HFFc6 (cell line): ENCODE results near the gene MAPK8IP2. TPM values are rescaled to one million over a fixed set of nuclear protein-coding genes. Genes with fewer than 3 reads are reported as not detected.

Experiments used
- DNase-seq: peaks from one replicate; pipeline ENCODE4 v3.0.0-alpha.2; 2018
- H3K27ac Mint-ChIP-seq: 2 replicates; pipeline ENCODE4 v1.8.0; 2020; ENCODE audit warnings: mild to moderate bottlenecking, mixed read lengths
- H3K27me3 Mint-ChIP-seq: 2 replicates; pipeline ENCODE4 v1.8.0; 2021; ENCODE audit warnings: mild to moderate bottlenecking, moderate library complexity, mixed read lengths; ENCODE audit not compliant: insufficient read depth
- H3K36me3 Mint-ChIP-seq: 2 replicates; pipeline ENCODE4 v1.8.0; 2021; ENCODE audit warnings: low read depth, mixed read lengths
- H3K4me1 Mint-ChIP-seq: 2 replicates; pipeline ENCODE4 v1.8.0; 2020; ENCODE audit warnings: low read depth, mixed read lengths
- H3K4me3 Mint-ChIP-seq: 2 replicates; pipeline ENCODE4 v1.8.0; 2020; ENCODE audit warnings: mild to moderate bottlenecking, moderate library complexity, mixed read lengths
- H3K9me3 Mint-ChIP-seq: 2 replicates; pipeline ENCODE4 v1.8.0; 2020; ENCODE audit warnings: mild to moderate bottlenecking, mixed read lengths
- total RNA-seq, 6 experiments: library from RNA; stranded (reverse); fragmentation: NEBNext Ultra II Directional; extraction: Animal tissue kit (Norgen Biotek cat#: 25700); gene quantifications; 2 replicates in 1 of 6; 3 replicates in 5 of 6; pipeline ENCODE4 v1.2.3, GENCODE V29; 2021
- TF ChIP-seq, protein P1 (sequence below): fragments of 200-600 bp; sonication (generic); IDR thresholded peaks from 2 replicates; pipeline ENCODE4 v1.5.0; 2021; ENCODE audit warnings: antibody characterized with exemption, mild to moderate bottlenecking

MAPK8IP2 gene
- total RNA-seq, 6 experiments from 2014 or later = 0.14 to 0.25 (median 0.15) TPM

DNA sequence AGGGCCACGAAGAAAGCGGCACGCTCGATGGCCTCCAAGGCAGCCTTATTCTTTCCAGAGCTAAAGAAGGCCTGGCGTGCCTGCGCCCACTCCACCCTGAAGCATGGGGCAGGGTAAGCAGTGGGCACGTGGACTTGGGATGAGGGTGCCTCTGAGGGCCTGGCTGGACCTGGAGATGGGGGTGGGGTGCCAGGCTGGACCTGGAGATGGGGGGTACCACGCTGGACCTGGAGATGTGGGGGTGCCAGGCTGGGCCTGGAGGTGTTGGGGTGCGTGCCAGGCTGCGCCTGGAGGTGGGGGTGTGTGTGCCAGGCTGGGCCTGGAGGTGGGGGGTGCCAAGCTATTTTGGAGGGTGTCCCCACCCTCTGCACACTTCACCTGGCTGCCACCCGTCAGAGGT, 27.6 kb upstream of the MAPK8IP2 start:
- TF ChIP-seq, protein P1, sequence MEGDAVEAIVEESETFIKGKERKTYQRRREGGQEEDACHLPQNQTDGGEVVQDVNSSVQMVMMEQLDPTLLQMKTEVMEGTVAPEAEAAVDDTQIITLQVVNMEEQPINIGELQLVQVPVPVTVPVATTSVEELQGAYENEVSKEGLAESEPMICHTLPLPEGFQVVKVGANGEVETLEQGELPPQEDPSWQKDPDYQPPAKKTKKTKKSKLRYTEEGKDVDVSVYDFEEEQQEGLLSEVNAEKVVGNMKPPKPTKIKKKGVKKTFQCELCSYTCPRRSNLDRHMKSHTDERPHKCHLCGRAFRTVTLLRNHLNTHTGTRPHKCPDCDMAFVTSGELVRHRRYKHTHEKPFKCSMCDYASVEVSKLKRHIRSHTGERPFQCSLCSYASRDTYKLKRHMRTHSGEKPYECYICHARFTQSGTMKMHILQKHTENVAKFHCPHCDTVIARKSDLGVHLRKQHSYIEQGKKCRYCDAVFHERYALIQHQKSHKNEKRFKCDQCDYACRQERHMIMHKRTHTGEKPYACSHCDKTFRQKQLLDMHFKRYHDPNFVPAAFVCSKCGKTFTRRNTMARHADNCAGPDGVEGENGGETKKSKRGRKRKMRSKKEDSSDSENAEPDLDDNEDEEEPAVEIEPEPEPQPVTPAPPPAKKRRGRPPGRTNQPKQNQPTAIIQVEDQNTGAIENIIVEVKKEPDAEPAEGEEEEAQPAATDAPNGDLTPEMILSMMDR = no peak
- no peak for DNase-seq
- no peaks in the 10 kb centered on the region for H3K9me3 Mint-ChIP-seq
- H3K4me1 Mint-ChIP-seq = no peaks in the 10 kb centered on the region
- H3K36me3 Mint-ChIP-seq = no peaks in the 10 kb centered on the region
- no peak overlapping the region for H3K27ac Mint-ChIP-seq
- no peak overlapping the region for H3K4me3 Mint-ChIP-seq
- peaks cover 15% of the 10 kb centered on the region for H3K27me3 Mint-ChIP-seq

DNA sequence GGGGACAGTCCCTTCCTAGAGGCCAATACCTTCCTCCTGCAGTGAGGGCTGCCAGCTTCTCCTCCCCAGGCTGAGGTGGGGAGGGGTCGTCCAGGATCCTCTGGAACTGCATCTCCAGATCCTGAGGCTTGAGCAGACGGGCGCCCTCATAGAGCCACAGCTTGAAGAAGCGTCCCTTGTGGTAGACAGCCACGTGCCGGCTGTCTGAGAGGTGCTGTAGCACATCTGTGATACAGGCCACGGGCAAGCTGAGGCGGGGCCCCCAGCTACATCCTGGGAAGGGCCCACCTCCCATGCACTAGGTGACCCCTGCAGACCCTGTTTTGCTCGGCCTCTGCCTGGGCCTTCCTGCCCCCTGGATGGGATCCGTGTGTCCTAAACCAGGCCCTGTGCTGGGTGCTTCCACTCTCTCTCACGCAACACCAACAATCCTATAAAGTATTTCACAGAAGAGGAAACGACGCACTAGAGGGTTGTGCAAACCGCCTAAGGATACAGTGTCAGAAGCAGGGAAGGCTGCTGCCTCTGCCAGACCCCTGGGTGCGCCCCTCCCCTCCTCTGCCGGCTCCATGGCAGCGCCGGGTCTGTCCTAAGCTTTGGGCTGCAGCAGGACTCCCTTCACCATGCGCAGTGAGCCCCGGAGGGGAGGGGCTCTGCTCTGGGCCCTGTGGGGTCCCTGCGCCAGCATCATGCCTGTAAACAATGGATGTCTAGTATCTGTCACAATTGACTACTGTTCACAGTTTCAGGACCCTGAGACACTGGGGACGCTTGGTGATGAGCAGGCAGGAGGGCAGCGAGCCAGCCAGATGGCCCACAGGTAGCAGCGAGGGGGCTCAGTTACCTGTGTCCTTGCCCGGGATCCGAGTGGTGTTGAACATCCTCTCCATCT, 26.9 kb upstream of the MAPK8IP2 start:
- no peak for DNase-seq

DNA sequence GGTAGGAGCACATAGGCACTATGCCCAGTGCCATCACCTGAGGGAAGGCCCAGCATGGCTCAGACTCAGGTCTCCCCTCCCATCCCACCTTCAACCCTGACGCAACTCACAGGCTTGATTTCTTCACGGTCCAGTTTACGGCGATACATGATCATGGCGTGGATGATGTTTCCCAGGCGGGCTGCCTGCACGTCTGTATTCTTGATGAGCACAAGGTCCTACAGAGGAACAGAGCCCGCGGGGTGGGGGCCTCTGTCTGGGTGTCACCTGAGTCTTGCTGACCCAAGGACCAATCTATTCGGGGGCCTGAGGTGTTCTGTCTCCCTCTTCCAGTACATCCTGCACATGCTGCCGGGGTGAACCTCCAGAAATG, 26.2 kb upstream of the MAPK8IP2 start:
- H3K4me3 Mint-ChIP-seq = no peak overlapping the region
- peaks cover 8% of the 10 kb centered on the region; the same call in 1 of the 2 replicates for H3K4me1 Mint-ChIP-seq
- DNase-seq = no peak
- H3K27me3 Mint-ChIP-seq = peaks cover 19% of the 10 kb centered on the region
- H3K36me3 Mint-ChIP-seq = no peaks in the 10 kb centered on the region
- H3K27ac Mint-ChIP-seq = no peak overlapping the region
- no peaks in the 10 kb centered on the region for H3K9me3 Mint-ChIP-seq
- TF ChIP-seq, protein P1 = no peak

More for the DNA sequence above, 26.9 kb upstream of the MAPK8IP2 start:
- Mint-ChIP-seq H3K27me3 (peaks cover 19% of the 10 kb centered on the region), H3K27ac (no peak overlapping the region), H3K4me3 (no peak overlapping the region), H3K36me3 (no peaks in the 10 kb centered on the region), H3K9me3 (no peaks in the 10 kb centered on the region), H3K4me1 (peaks cover 4% of the 10 kb centered on the region; the same call in 1 of the 2 replicates)
- TF ChIP-seq, protein P1 = no peak

DNA sequence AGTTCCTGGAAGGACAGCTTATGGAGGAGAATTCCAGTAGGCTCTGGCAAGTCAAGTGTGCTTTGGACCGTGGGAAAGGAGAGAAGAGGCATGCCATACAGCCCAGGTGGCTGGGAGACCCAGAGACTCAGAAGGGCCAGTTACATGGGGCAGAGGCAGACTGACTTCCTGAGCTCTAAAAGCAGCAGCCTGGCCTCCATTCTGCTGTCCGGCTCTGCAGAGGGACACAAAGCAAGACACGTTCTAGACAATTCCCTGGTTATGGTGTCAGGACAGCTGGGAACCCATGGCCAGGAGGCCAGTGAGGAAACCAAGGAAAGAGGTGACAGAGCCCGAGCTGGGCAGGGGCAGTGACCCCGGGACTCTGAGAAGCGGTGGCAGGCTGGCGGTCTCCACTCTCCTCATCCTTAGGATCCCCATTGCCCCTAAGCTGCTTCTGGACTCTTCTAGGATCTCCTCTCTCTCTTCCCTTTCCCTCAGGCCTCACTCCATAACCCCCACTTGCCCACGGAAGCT, 25.1 kb upstream of the MAPK8IP2 start:
- DNase-seq = no peak
- TF ChIP-seq, protein P1 = no peak
- Mint-ChIP-seq H3K4me3 (no peak overlapping the region), H3K27me3 (peaks cover 17% of the 10 kb centered on the region), H3K27ac (no peak overlapping the region), H3K9me3 (no peaks in the 10 kb centered on the region), H3K4me1 (peaks cover 8% of the 10 kb centered on the region; the same call in 1 of the 2 replicates), H3K36me3 (no peaks in the 10 kb centered on the region)

DNA sequence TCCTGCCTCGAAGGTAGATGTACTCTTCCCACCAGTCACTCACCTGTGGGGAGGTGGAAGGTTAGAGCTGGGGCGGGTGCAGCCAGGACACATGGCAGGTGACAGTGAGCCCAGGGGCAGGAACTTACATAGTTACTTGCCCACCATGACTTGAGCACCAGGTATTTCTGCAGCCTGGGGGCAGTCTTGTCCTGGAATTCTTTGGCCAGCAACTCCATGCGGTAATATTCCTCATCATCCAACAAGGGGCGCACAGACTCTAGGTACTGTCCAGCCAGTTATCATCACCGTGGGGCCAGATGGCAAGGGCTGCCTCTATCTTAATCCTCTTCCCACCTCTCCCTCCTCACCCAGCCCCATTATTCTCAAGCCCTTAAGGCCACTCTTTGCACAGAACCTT, 24.5 kb upstream of the MAPK8IP2 start:
- peak; percentile 42 for DNase-seq
- H3K27me3 Mint-ChIP-seq = peaks cover 17% of the 10 kb centered on the region
- H3K36me3 Mint-ChIP-seq = no peaks in the 10 kb centered on the region
- no peaks in the 10 kb centered on the region for H3K9me3 Mint-ChIP-seq
- no peak overlapping the region for H3K4me3 Mint-ChIP-seq
- peaks cover 8% of the 10 kb centered on the region; the same call in 1 of the 2 replicates for H3K4me1 Mint-ChIP-seq
- TF ChIP-seq, protein P1 = peak; percentile 68
- no peak overlapping the region for H3K27ac Mint-ChIP-seq
